Tibial nerve (tissue), 4 donors: ENCODE data around the gene SERTM2. TPM values are rescaled to one million over a fixed set of nuclear protein-coding genes. Genes with fewer than 3 reads are reported as not detected.
"Not testable (repeated sequence)": the region's sequence is repeated elsewhere in the genome, so short reads cannot be mapped to it uniquely, and the experiment has no call there.

Experiments
- DNase-seq, 2 donors: peaks; one replicate each; pipeline ENCODE4 v3.0.0-alpha.2; 2019; ENCODE audit warnings: low spot score in 2 of 2
- H3K27ac ChIP-seq, 4 donors: fragments of 200-600 bp; sonication (generic) in 3 of 4; one replicate each; pipeline ENCODE4 v1.5.1; 2017 to 2019; ENCODE audit warnings: mild to moderate bottlenecking in 1 of 4
- H3K27me3 ChIP-seq, 2 donors: fragments of 200-600 bp; sonication (generic) in 1 of 2; one replicate each; pipeline versions ENCODE4 v1.5.1 to v1.6.0; 2017 to 2019
- H3K36me3 ChIP-seq, 3 donors: fragments of 200-600 bp; sonication (generic); one replicate each; pipeline ENCODE4 v1.5.1; 2018 to 2019
- H3K4me1 ChIP-seq, 4 donors: fragments of 200-600 bp; sonication (generic) in 3 of 4; one replicate each; pipeline ENCODE4 v1.5.1; 2017 to 2019
- H3K4me3 ChIP-seq, 4 donors: fragments of 200-600 bp; sonication (generic) in 3 of 4; one replicate each; pipeline ENCODE4 v1.5.1; 2017 to 2019; ENCODE audit warnings: mild to moderate bottlenecking in 1 of 4, moderate library complexity in 1 of 4
- H3K9me3 ChIP-seq, 4 donors: fragments of 200-600 bp; sonication (generic) in 3 of 4; one replicate each; pipeline ENCODE4 v1.5.1; 2017 to 2019
- EP300 ChIP-seq, 2 donors: sonication (generic); formaldehyde crosslinking; IDR thresholded peaks; one replicate each; pipeline ENCODE4 v1.6.1; 2017; ENCODE audit warnings: antibody characterized with exemption in 2 of 2, mild to moderate bottlenecking in 1 of 2
- POLR2A ChIP-seq, 2 donors: fragments of 450-650 bp; IDR thresholded peaks; one replicate each; pipeline ENCODE4 v1.6.1; 2017; ENCODE audit warnings: antibody characterized with exemption in 2 of 2, mild to moderate bottlenecking in 2 of 2, moderate library complexity in 2 of 2
- WGBS, 2 donors: methylation state at CpG; one replicate each; pipeline ENCODE4 v1.1.5; 2018; 5-methylcytosine and 5-hydroxymethylcytosine counted together
- total RNA-seq, 4 donors: library from RNA; depleted of rRNA; stranded (reverse); fragments of >200 nt; gene quantifications; one replicate each; pipeline ENCODE4 v1.1.0, GENCODE V29; 2016
- TF ChIP-seq, protein P1 (sequence below), 5 experiments: fragments of 200-600 bp in 3 of 5; fragments of 450-650 bp in 2 of 5; sonication (generic) in 3 of 5; IDR thresholded peaks; one replicate each; pipeline ENCODE4 v1.5.1; 2016 to 2019; ENCODE audit warnings: antibody characterized with exemption in 5 of 5, mild to moderate bottlenecking in 3 of 5, moderate library complexity in 2 of 5

The SERTM2 gene
- total RNA-seq, 4 donors from 2014 or later = not detected

DNA sequence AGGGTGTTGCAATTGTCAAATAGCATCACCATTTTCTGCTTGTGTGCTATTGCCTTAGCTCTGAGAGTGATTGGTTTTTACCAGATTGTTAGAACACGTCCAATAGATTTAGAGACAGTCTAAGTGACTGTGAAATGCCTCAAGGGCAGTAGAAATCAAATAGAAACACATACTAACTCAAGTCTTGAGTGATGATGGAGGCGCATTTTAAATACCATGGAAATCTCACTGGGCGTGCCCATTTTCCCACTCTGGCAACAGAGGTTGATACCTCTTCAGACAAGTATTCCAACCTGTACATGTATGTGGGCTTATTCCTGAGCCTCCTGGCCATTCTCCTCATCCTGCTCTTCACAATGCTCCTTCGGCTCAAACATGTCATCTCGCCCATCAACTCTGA lies 7.2 kb downstream of the SERTM2 start:
- Histone ChIP-seq H3K36me3 (no peaks in the 10 kb centered on the region), H3K9me3 (no peaks in the 10 kb centered on the region), H3K4me3 (no peak overlapping the region), H3K4me1 (no peaks in the 10 kb centered on the region), H3K27me3 (peaks cover 0 to 22% of the 10 kb centered on the region in 2 donors), H3K27ac (no peak overlapping the region)
- TF ChIP-seq EP300 (IDR thresholded peaks at IDR 0.05) (no peak), POLR2A (IDR thresholded peaks at IDR 0.05) (no peak)
- TF ChIP-seq, protein P1, sequence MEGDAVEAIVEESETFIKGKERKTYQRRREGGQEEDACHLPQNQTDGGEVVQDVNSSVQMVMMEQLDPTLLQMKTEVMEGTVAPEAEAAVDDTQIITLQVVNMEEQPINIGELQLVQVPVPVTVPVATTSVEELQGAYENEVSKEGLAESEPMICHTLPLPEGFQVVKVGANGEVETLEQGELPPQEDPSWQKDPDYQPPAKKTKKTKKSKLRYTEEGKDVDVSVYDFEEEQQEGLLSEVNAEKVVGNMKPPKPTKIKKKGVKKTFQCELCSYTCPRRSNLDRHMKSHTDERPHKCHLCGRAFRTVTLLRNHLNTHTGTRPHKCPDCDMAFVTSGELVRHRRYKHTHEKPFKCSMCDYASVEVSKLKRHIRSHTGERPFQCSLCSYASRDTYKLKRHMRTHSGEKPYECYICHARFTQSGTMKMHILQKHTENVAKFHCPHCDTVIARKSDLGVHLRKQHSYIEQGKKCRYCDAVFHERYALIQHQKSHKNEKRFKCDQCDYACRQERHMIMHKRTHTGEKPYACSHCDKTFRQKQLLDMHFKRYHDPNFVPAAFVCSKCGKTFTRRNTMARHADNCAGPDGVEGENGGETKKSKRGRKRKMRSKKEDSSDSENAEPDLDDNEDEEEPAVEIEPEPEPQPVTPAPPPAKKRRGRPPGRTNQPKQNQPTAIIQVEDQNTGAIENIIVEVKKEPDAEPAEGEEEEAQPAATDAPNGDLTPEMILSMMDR (IDR thresholded peaks at IDR 0.05) = no peak
- no peak for DNase-seq
- WGBS, 2 donors = 77 to 94% methylated on average over 5 of the region's 5 CpGs

DNA sequence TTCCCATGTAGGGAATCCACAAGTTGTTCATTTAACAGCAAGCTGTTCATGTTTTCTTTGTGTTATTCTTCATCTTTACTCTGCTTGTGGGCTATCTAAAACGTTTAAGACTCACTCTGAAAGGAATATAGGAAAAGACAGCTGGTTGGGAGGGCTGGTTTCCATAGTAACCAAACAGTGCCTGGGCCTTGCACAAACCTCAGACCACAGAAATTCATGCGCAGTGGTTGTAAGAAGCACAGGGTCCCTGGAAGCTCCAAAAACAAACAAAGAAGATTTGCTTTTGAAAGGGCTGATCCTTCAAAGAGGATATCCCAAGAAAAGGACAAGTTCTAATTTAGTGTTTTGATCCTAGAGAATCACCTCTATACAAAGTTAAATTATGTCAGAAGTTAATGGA lies 7.8 kb downstream of the SERTM2 start:
- TF ChIP-seq POLR2A (IDR thresholded peaks at IDR 0.05) = no peak
- TF ChIP-seq, protein P1 (IDR thresholded peaks at IDR 0.05) = no peak
- no peak for TF ChIP-seq EP300 (IDR thresholded peaks at IDR 0.05)
- no peak overlapping the region for H3K4me3 ChIP-seq
- H3K4me1 ChIP-seq = no peaks in the 10 kb centered on the region
- 12 to 17% methylated on average over 2 of the region's 2 CpGs for WGBS, 2 donors
- no peaks in the 10 kb centered on the region for H3K36me3 ChIP-seq
- no peak overlapping the region for H3K27ac ChIP-seq
- H3K27me3 ChIP-seq = peaks cover 0 to 20% of the 10 kb centered on the region in 2 donors
- H3K9me3 ChIP-seq = no peaks in the 10 kb centered on the region
- no peak for DNase-seq

DNA sequence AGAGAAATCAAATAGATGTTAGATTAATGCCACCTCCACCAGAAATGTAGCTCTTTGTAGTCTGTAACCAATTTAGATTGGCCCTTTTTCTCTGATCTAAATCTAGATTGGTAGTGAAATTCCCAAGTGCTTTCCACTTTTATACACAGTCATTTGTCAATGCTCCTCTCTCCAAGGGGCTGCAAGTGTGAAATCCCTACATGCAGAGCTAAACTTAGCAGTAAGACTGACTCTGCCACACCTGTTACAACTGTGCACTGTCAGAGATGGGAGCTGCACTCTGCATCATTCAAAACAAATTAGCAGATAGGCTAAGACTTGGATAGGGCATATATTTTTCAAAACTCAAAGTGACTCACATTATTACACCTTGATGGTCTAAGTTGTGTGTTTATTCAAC lies 9.1 kb downstream of the SERTM2 start:
- no peak for DNase-seq
- TF ChIP-seq EP300 (IDR thresholded peaks at IDR 0.05) (no peak), POLR2A (IDR thresholded peaks at IDR 0.05) (no peak)
- TF ChIP-seq, protein P1 (IDR thresholded peaks at IDR 0.05) = no peak
- peaks cover 0 to 11% of the 10 kb centered on the region in 2 donors for H3K27me3 ChIP-seq

DNA sequence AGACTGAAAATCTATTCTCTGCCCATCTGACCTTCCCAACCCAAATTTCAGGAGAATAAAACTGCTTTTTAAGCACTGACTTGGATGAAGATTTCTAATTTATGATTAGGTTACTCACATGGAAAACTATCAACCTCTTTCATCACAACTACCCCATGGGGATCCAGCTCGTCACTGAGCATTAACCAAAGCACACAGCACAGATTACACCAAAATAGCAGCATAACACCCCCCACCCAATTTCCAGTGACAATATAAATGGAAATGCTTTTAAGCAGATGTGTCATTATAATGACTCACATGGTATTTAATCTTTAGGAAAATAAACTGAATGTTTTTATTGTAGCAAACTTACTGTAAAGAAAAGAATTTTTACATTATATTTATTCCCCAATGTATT lies 9.7 kb downstream of the SERTM2 start:
- H3K4me3 ChIP-seq = no peak overlapping the region
- WGBS, 2 donors = 62 to 70% methylated on average over 1 of the region's 1 CpG

More for the DNA sequence above, 9.1 kb downstream of the SERTM2 start:
- Histone ChIP-seq H3K4me1 (no peaks in the 10 kb centered on the region), H3K9me3 (no peaks in the 10 kb centered on the region), H3K4me3 (no peak overlapping the region), H3K27ac (no peak overlapping the region), H3K36me3 (no peaks in the 10 kb centered on the region)

DNA sequence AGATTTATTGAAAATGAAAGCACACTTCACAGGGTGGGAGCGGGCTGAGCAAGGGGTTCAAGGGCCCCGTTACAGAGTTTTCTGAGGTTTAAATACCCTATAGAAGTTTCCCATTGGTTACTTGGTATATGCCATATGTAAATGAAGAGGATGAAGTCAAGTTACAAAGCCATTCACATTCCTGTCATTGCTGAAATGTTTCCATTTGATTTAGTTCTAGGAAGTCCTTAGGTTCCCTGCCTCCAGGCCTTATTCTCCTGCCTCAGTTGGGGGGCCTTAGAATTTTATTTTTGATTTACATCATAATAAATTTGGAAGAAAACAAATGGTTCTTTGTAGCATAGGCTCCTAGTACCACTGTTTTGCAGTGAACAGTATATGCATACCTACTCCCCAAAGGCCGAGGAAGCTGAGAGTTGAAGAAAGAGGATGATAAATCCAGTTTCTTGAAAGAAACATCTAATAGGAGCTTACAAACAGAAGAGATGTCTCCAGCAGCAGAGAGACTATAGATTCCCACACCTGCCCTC lies 31.8 kb downstream of the SERTM2 start:
- 46 to 51% methylated on average over 3 of the region's 3 CpGs for WGBS, 2 donors

More for the DNA sequence above, 9.7 kb downstream of the SERTM2 start:
- H3K9me3 ChIP-seq = no peaks in the 10 kb centered on the region
- no peak overlapping the region for H3K27ac ChIP-seq
- TF ChIP-seq POLR2A (IDR thresholded peaks at IDR 0.05) = no peak
- DNase-seq = no peak
- H3K27me3 ChIP-seq = peaks cover 0 to 6% of the 10 kb centered on the region in 2 donors
- no peaks in the 10 kb centered on the region for H3K4me1 ChIP-seq
- no peaks in the 10 kb centered on the region for H3K36me3 ChIP-seq

DNA sequence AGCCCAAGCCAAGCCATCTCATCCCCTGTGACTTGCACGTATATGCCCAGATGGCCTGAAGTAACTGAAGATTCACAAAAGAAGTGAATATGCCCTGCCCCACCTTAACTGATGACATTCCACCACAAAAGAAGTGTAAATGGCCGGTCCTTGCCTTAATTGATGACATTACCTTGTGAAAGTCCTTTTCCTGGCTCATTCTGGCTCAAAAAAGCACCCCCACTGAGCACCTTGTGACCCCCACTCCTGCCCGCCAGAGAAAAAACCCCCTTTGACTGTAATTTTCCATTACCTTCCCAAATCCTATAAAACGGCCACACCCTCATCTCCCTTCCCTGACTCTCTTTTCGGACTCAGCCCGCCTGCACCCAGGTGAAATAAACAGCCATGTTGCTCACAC lies 37.8 kb downstream of the SERTM2 start:
- H3K4me1 ChIP-seq, H3K27ac ChIP-seq, H3K27me3 ChIP-seq, DNase-seq, H3K4me3 ChIP-seq, H3K36me3 ChIP-seq, H3K9me3 ChIP-seq: not testable (repeated sequence)
- 52 to 71% methylated on average over 6 of the region's 6 CpGs for WGBS, 2 donors

More for the DNA sequence above, 31.8 kb downstream of the SERTM2 start:
- Histone ChIP-seq H3K27me3 (no peaks in the 10 kb centered on the region), H3K9me3 (no peaks in the 10 kb centered on the region), H3K4me1 (no peaks in the 10 kb centered on the region), H3K36me3 (no peaks in the 10 kb centered on the region), H3K4me3 (no peak overlapping the region), H3K27ac (no peak overlapping the region)
- TF ChIP-seq, protein P1 (IDR thresholded peaks at IDR 0.05) = no peak
- no peak for TF ChIP-seq EP300 (IDR thresholded peaks at IDR 0.05)
- no peak for TF ChIP-seq POLR2A (IDR thresholded peaks at IDR 0.05)
- DNase-seq = no peak
